ENCODE measurements around the gene CR1L.
"Not testable (repeated sequence)": the region's sequence is repeated elsewhere in the genome, so short reads cannot be mapped to it uniquely, and the experiment has no call there.

The CR1L gene

DNA sequence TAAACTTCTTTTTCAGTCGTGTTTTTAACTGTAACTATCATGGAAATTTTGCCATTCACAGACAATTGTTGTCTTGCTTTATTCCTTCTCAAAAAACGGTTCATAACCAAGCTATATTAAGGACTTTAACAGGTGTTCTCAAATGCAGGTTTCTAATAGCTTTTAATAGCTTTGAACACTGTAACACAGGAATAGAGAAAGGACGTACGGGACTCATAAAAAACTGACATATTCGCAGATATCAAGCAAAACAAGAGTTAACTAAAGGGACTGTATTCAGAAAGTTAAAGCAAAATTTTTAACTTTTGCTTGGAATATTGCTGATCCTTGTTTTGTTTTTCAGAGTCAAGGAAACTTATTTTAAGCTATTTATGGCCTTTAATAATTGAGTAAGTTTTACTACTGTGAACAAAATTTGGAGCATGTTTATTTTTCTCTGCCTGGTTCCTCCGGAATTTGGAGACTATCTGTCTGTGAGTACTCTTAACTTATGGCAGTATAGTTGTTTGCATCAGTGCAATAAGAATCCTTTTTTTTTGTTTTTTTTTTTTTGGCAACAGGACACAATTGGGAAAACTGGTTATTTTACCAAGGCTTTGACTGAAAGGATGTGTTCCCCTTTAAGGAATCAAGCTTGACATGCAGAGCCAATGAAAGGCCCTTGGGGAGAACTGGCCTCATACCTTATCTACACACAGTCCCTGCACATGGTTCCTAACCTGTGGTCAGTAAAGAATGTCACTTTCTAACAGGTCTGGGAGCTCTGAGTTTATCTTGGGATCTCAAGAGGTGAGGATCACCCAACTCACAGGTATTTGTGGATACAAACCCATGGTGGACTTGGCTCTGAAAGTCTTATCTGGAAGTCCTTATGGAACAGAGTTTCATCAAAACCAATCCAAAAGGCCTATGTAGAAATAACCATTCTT is 101.2 kb downstream of the CR1L start:
- DNase-seq (ENCODE audit: low read depth) = no peak

GRCh38 chr1:207747627-207748492 is 102.9 kb downstream of the CR1L start:
- DNase-seq (ENCODE audit: low read depth) = no peak

GRCh38 chr1:207748737-207749528 is 104.0 kb downstream of the CR1L start:
- no peak for DNase-seq (ENCODE audit: low read depth)

DNA sequence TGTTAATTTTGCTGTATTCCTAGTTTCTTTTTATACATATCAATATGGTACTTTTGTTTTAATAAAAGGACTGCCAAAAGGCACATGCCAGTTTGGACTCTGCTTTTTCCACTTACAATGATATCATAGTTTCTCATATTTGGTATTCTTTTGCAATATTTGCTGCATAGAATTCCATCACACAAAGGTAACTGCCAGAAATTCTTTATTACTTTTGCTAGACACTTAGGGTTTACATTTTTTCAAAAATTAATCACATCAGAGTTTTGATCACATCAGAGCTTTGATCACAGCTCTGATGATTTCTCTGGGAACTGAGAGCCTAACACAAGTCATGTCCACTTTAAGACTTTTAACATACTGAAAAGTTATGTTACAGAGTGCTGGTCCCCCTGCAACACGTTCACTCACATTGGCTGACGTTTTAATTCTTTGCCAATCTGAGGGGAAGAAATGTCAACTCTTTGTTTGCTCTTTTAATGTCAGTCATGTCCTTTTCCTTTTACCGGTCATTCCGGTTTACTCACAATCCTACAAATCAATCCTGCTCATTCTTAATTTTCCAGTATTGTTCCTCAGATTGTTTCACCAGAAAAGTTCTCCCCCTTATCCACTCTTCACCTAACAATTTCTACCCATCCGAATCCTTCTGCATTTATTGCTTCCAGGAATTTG is 105.8 kb downstream of the CR1L start:
- no peak for DNase-seq (ENCODE audit: low read depth)

GRCh38 chr1:207751463-207751789 is 106.5 kb downstream of the CR1L start:
- not testable (repeated sequence) for DNase-seq (ENCODE audit: low read depth)

- peak; percentile 90 for DNase-seq (ENCODE audit: low read depth)
Observed at GRCh38 chr1:207751790-207752455, 107.0 kb downstream of the CR1L start, which contains the start of gene CD46. Gene CD46 (plus strand): TSS chr1:207752054. CDS start chr1:207752213, 159 bp downstream.

GRCh38 chr1:207752456-207752998 is 107.6 kb downstream of the CR1L start:
- DNase-seq (ENCODE audit: low read depth) = no peak

- no peak for DNase-seq (ENCODE audit: low read depth)
Observed at GRCh38 chr1:207753611-207754010, 108.7 kb downstream of the CR1L start.

GRCh38 chr1:207754011-207754410 is 109.1 kb downstream of the CR1L start:
- DNase-seq (ENCODE audit: low read depth) = no peak

DNA sequence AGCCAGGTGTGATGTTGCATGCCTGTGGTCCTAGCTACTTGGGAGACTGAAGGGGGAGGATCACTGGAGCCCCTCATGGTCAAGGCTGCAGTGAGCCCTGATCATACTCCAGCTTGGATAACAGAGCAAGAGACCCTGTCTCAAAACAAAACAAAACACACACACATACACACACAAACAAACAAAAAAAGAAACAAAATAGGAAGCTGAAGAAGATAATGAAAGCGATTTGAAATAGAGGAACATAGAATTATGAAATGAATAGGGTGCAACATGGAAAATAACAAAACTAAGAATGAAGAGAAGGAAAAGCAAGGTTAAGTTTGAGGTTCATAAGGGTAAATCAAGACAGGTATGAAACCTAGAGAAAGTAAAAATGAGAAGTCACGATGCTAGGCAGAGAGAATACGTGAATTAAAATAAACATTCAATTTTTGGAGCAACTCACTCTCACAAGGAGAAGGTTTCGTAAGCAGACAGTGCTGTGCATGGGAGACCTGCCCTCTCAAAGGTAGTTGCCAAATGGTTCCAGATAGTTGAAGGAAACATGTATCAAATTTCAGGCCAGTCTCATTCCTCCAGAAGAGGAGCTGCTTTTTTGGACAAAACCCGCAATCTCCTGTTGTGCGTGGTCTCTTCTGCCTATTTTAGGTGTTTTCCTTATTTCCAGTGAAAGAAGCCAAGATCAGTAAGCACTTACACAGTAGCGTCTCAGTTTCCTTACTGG is 110.2 kb downstream of the CR1L start:
- no peak for DNase-seq (ENCODE audit: low read depth)

DNA sequence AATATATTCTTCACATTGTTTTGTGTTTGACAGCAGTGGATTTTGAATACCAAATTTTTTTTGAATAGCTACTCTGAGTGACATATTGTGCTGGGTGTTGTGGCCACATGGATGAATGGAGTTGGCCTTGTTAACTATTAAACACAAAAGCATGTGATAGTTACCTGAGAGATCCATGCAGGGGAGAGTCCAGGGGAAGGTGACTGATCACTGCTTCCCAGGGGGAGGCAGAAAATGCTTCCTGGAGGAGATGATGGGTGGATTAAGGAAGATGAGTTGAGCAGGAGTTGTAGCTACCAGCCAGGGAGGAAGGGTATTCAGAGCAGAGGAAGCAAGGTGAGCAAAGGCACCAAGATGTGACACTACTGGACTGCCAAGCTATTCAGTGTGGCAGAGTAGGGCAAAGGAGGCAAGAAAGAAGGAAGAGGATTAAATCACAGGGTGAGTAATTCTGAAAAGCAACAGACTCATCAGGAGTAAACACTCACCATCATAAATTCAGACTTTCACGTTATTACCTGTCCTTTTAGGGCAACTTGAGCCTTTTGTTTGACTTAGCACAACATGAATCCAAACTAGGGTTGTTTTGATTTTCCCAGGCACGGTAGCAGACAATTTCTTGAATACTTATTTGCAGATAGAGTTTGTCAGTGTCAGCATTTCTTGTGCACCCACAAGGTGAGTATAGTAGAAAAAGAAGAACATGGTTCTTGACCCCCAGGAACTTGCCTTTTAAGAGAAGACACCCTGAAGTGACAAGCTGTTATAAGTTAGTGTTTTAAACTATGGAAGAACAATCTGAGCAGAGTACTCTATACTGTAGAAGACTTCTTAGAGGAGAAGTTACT is 111.1 kb downstream of the CR1L start:
- no peak for DNase-seq (ENCODE audit: low read depth)

DNA sequence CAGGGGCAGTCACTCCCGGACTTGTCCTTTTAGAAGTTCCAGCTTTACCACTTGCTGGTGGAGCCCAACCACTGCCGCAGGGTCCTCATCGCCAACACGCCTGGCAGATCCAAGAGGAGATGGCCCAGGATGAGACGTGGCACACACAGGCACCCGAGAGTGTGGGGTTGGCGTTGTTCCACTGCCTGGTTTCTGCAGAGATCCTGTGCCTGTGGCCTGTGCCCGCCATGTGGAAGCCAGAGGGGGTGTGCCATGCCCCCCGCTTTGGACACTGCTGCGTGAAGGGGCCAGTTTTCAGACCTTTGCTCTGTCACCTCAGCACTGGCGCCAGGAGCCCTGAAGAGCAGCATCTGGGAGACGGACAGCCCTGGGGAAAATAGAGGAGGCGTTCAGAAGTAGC is 117.7 kb downstream of the CR1L start:
- DNase-seq (ENCODE audit: low read depth) = no peak

DNA sequence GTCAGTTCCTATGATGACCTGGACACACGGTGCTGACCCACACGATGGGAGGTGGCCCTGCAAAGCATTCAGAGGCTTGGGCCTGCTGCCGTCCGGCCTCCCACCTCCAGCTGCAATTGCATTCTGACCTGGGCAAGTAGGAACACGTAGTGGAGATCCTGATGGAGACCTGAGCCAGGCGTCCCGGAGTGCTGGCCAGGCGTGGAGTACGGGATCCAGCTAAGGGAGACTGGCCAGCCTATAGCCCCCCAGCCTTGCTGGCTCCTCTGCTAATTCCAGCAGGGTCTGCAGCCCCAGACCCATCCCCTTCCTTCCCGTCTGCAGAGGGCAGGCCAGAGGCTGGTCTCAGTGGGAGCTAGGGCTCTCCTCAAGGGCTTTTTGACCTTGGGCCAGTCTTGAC is 118.2 kb downstream of the CR1L start:
- no peak for DNase-seq (ENCODE audit: low read depth)

DNA sequence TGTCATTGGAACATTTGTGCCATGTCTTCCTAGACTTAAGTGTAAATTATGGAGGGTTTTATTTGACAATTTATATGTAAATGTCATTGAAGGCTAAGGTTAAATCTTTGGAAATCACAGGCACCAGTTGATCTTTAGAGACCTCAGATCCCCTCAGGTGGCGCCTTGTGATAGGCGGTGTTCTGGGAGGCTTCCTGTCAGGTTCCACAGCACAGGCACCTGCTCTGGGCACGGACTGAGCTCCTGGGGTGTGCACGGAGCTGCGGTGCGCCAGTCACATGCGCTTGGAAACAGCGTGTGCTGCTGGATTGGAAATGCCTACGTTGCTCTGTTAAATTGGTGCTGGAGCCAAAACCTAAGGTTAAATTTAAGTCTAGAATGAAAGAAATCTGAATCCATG is 119.0 kb downstream of the CR1L start:
- DNase-seq (ENCODE audit: low read depth) = no peak

GRCh38 chr1:207766569-207766968 is 121.6 kb downstream of the CR1L start:
- DNase-seq (ENCODE audit: low read depth) = no peak

DNA sequence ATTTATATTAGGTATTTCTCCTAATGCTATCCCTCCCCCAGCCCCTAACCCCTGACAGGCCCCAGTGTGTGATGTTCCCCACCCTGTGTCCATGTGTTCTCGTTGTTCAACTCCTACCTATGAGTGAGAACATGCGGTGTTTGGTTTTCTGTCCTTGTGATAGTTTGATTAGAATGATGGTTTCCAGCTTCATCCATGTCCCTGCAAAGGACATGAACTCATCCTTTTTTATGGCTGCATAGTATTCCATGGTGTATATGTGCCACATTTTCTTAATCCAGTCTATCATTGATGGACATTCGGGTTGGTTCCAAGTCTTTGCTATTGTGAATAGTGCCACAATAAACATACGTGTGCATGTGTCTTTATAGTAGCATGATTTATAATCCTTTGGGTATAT is 125.6 kb downstream of the CR1L start:
- DNase-seq (ENCODE audit: low read depth) = not testable (repeated sequence)

Measured in T-helper 22 cell (primary cell).